ENCODE results near the gene SHC4. TPM values are rescaled to one million over a fixed set of nuclear protein-coding genes. Genes with fewer than 3 reads are reported as not detected.

SHC4 gene
- total and polyA plus RNA-seq, 2 of the 13 experiments (the other 11 are each of a cell fraction or from before 2014, with no cell fraction given), result 0.04 TPM; not detected in 1

DNA sequence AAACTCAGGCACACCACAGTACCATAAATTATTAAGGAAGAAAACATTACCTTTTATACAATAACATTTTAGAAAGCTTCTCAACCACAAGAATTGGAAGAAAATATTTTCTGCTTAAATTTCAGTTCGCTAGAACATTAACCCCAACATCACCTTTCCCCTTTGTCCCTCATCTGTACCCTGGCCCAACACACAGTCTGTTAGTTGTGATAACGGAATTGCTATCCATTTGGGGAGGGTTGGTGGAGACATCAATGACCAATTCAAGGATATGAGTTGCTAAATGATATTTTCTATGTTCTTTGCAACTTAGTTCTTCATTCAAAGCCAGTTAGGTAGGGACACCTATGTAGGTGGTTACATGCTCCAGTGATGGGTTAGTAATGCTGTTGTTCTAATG, 80.0 kb downstream of the SHC4 start:
- H3K27ac ChIP-seq (ENCODE audit: extremely low read length, insufficient read depth, low read length), result no peak overlapping the region
- H3K27me3 ChIP-seq (ENCODE audit: control insufficient read depth in 1 of 2, insufficient read depth in 2 of 2, low read length in 2 of 2), result no peaks in the 10 kb centered on the region
- H4K20me1 ChIP-seq (ENCODE audit: insufficient read depth, low read length), result no peaks in the 10 kb centered on the region
- DNase-seq (ENCODE audit: low spot score) (no peak), ATAC-seq (no peak), FAIRE-seq (no peak)
- intact Hi-C loops (cut with micrococcal nuclease; ENCODE audit: unreplicated experiment), result no loop called here
- H3K36me3 ChIP-seq (replicated peaks in 1 of 2; ENCODE audit: control insufficient read depth in 1 of 2, insufficient read depth in 2 of 2, low read length in 2 of 2), result no peaks in the 10 kb centered on the region
- TF ChIP-seq ZNF564 (CRISPR knock-in tag; IDR thresholded peaks at IDR 0.05) (no peak), ZNF563 (CRISPR knock-in tag; IDR thresholded peaks at IDR 0.05) (no peak), PITX1 (CRISPR knock-in tag; IDR thresholded peaks at IDR 0.05) (no peak), TBP (CRISPR knock-in tag; IDR thresholded peaks at IDR 0.05) (no peak), TSC22D2 (CRISPR knock-in tag; IDR thresholded peaks at IDR 0.05; ENCODE audit: borderline replicate concordance) (no peak), RXRB (CRISPR knock-in tag; IDR thresholded peaks at IDR 0.05; ENCODE audit: borderline replicate concordance) (no peak), ZNF816 (CRISPR knock-in tag; IDR thresholded peaks at IDR 0.05; ENCODE audit: borderline replicate concordance) (no peak), HHEX (CRISPR knock-in tag; IDR thresholded peaks at IDR 0.05) (no peak), CC2D1A (CRISPR knock-in tag; IDR thresholded peaks at IDR 0.05) (no peak)
- TF ChIP-seq, protein P1, sequence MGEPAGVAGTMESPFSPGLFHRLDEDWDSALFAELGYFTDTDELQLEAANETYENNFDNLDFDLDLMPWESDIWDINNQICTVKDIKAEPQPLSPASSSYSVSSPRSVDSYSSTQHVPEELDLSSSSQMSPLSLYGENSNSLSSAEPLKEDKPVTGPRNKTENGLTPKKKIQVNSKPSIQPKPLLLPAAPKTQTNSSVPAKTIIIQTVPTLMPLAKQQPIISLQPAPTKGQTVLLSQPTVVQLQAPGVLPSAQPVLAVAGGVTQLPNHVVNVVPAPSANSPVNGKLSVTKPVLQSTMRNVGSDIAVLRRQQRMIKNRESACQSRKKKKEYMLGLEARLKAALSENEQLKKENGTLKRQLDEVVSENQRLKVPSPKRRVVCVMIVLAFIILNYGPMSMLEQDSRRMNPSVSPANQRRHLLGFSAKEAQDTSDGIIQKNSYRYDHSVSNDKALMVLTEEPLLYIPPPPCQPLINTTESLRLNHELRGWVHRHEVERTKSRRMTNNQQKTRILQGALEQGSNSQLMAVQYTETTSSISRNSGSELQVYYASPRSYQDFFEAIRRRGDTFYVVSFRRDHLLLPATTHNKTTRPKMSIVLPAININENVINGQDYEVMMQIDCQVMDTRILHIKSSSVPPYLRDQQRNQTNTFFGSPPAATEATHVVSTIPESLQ (CRISPR knock-in tag; conservative IDR thresholded peaks at IDR 0.05), result no peak
- TF ChIP-seq, protein P2, sequence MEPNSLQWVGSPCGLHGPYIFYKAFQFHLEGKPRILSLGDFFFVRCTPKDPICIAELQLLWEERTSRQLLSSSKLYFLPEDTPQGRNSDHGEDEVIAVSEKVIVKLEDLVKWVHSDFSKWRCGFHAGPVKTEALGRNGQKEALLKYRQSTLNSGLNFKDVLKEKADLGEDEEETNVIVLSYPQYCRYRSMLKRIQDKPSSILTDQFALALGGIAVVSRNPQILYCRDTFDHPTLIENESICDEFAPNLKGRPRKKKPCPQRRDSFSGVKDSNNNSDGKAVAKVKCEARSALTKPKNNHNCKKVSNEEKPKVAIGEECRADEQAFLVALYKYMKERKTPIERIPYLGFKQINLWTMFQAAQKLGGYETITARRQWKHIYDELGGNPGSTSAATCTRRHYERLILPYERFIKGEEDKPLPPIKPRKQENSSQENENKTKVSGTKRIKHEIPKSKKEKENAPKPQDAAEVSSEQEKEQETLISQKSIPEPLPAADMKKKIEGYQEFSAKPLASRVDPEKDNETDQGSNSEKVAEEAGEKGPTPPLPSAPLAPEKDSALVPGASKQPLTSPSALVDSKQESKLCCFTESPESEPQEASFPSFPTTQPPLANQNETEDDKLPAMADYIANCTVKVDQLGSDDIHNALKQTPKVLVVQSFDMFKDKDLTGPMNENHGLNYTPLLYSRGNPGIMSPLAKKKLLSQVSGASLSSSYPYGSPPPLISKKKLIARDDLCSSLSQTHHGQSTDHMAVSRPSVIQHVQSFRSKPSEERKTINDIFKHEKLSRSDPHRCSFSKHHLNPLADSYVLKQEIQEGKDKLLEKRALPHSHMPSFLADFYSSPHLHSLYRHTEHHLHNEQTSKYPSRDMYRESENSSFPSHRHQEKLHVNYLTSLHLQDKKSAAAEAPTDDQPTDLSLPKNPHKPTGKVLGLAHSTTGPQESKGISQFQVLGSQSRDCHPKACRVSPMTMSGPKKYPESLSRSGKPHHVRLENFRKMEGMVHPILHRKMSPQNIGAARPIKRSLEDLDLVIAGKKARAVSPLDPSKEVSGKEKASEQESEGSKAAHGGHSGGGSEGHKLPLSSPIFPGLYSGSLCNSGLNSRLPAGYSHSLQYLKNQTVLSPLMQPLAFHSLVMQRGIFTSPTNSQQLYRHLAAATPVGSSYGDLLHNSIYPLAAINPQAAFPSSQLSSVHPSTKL (CRISPR knock-in tag; IDR thresholded peaks at IDR 0.05), result no peak
- ChIA-PET POLR2A (no interaction called here), CTCF (ENCODE audit: low intra/inter-chr PET ratio, low total read pairs) (no interaction called here)
- no peak overlapping the region for H3K4me2 ChIP-seq (ENCODE audit: low read depth, low read length)
- 0 out of 2 replicates have a peak, but pooled peaks cover 7% of the 10 kb centered on the region for H3K4me1 ChIP-seq (ENCODE audit: insufficient read depth, low read length)
- in situ Hi-C loops (cut with HindIII; ENCODE audit: extremely low pct_ligation_motif_present, low pct_unique_long_range_greater_than_20kb), result no loop called here
- no peaks in the 10 kb centered on the region for H3K9me3 ChIP-seq (ENCODE audit: low read length)
- no peaks in the 10 kb centered on the region for H3K79me2 ChIP-seq (ENCODE audit: insufficient read depth, low read length)
- BruUV-seq (replicated peaks), result no TSS peak
- no peak overlapping the region for H2AFZ ChIP-seq (ENCODE audit: low read length)
- no peak overlapping the region for H3K4me3 ChIP-seq (replicated peaks in 1 of 3; ENCODE audit: insufficient read depth in 1 of 3, low read depth in 2 of 3, low read length in 3 of 3)
- WGBS (ENCODE audit: low lambda C conversion rate), result 4% methylated on average over 2 of the region's 2 CpGs
- no peak overlapping the region for H3K9ac ChIP-seq (ENCODE audit: insufficient read depth, low read depth, low read length)
